Activated CD8-positive, alpha-beta T cell treated with anti-CD3 and anti-CD28 coated beads for 36 hours (primary cell): ENCODE measurements around the gene GPC5. TPM values are rescaled to one million over a fixed set of nuclear protein-coding genes. Genes with fewer than 3 reads are reported as not detected.

Source experiments
- ATAC-seq: fragments of 200-7000 bp; cut with Tn5 transposase; one replicate; pipeline ENCODE4 v1.10.0; 2021; ENCODE audit warnings: mild to moderate bottlenecking, moderate library complexity
- CTCF ChIA-PET: fragments of 350-600 bp; sonication (Branson Sonifier 250); formaldehyde crosslinking; loops from one replicate; lab custom pipeline; 2021; ENCODE audit warnings: antibody characterized with exemption; lab: Charles Lee
- POLR2A ChIA-PET: fragments of 350-600 bp; sonication (Branson Sonifier 250); formaldehyde crosslinking; loops from one replicate; lab custom pipeline; 2021; ENCODE audit warnings: antibody characterized with exemption; lab: Charles Lee
- DNase-seq: peaks from one replicate; pipeline ENCODE4 v3.0.0-alpha.2; 2020
- H3K27ac Mint-ChIP-seq: one replicate; pipeline ENCODE4 v1.8.0; 2021; ENCODE audit warnings: mild to moderate bottlenecking, mixed read lengths
- H3K27me3 Mint-ChIP-seq: one replicate; pipeline ENCODE4 v1.8.0; 2021; ENCODE audit warnings: mixed read lengths
- H3K36me3 Mint-ChIP-seq: one replicate; pipeline ENCODE4 v1.8.0; 2021; ENCODE audit warnings: low read depth, mixed read lengths
- H3K4me1 Mint-ChIP-seq: one replicate; pipeline ENCODE4 v1.8.0; 2021; ENCODE audit warnings: low read depth, mixed read lengths
- H3K4me3 Mint-ChIP-seq: one replicate; pipeline ENCODE4 v1.8.0; 2021; ENCODE audit warnings: mild to moderate bottlenecking, moderate library complexity, mixed read lengths
- H3K9me3 Mint-ChIP-seq: one replicate; pipeline ENCODE4 v1.8.0; 2021; ENCODE audit warnings: mixed read lengths
- intact Hi-C: fragments of 100-400 bp; cut with micrococcal nuclease; formaldehyde crosslinking; loops from one replicate; pipeline ENCODE4 v1.10.0; 2022
- total RNA-seq, 2 experiments: library from RNA; stranded (reverse); gene quantifications; one replicate each; pipeline ENCODE4 v1.2.3, GENCODE V29; 2021
- TF ChIP-seq, protein P1 (sequence below): fragments of 200-600 bp; IDR thresholded peaks from one replicate; pipeline ENCODE4 v1.8.0; 2022; ENCODE audit warnings: antibody characterized with exemption, mild to moderate bottlenecking

Gene GPC5
- total RNA-seq, 2 experiments from 2014 or later, result 0.13 to 0.14 TPM

GRCh38 chr13:91470084-91470621, 71.7 kb downstream of the GPC5 start:
- CTCF ChIA-PET, result no interaction called here
- no peak overlapping the region for H3K4me3 Mint-ChIP-seq
- ATAC-seq (no peak), DNase-seq (no peak)
- POLR2A ChIA-PET, result no interaction called here
- no peaks in the 10 kb centered on the region for H3K9me3 Mint-ChIP-seq
- no peaks in the 10 kb centered on the region for H3K27me3 Mint-ChIP-seq
- no peaks in the 10 kb centered on the region for H3K36me3 Mint-ChIP-seq
- no peaks in the 10 kb centered on the region for H3K4me1 Mint-ChIP-seq
- H3K27ac Mint-ChIP-seq, result no peak overlapping the region
- intact Hi-C loops, result no loop called here
- TF ChIP-seq, protein P1, sequence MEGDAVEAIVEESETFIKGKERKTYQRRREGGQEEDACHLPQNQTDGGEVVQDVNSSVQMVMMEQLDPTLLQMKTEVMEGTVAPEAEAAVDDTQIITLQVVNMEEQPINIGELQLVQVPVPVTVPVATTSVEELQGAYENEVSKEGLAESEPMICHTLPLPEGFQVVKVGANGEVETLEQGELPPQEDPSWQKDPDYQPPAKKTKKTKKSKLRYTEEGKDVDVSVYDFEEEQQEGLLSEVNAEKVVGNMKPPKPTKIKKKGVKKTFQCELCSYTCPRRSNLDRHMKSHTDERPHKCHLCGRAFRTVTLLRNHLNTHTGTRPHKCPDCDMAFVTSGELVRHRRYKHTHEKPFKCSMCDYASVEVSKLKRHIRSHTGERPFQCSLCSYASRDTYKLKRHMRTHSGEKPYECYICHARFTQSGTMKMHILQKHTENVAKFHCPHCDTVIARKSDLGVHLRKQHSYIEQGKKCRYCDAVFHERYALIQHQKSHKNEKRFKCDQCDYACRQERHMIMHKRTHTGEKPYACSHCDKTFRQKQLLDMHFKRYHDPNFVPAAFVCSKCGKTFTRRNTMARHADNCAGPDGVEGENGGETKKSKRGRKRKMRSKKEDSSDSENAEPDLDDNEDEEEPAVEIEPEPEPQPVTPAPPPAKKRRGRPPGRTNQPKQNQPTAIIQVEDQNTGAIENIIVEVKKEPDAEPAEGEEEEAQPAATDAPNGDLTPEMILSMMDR, result no peak

DNA sequence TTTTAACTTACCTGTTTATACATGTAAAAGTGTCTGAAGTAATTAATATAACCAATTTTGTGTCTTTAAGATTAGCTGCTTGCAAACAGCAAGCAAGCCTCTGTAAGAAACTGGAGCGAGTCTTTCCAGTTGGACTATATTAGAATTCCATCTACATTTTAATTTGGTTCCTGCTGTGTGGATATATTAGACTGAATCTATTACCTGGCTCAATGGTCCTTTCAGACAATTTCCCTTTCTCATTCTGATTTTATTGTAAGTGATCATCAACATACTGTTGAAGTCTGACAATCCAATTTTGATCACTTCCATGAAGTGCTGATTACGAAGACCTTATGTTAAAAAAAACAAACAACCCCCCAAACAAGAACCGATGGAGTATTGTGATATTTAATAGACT, 72.3 kb downstream of the GPC5 start:
- DNase-seq (no peak), ATAC-seq (no peak)
- intact Hi-C loops, result no loop called here
- Mint-ChIP-seq H3K4me1 (no peaks in the 10 kb centered on the region), H3K27ac (no peak overlapping the region), H3K4me3 (no peak overlapping the region), H3K36me3 (no peaks in the 10 kb centered on the region), H3K9me3 (no peaks in the 10 kb centered on the region), H3K27me3 (peaks cover 5% of the 10 kb centered on the region)
- TF ChIP-seq, protein P1, result no peak
- CTCF ChIA-PET, result no interaction called here
- POLR2A ChIA-PET, result no interaction called here

GRCh38 chr13:91482427-91482826, 84.0 kb downstream of the GPC5 start:
- Mint-ChIP-seq H3K27me3 (no peaks in the 10 kb centered on the region), H3K27ac (no peak overlapping the region), H3K4me3 (no peak overlapping the region), H3K9me3 (no peaks in the 10 kb centered on the region), H3K36me3 (no peaks in the 10 kb centered on the region), H3K4me1 (no peaks in the 10 kb centered on the region)
- TF ChIP-seq, protein P1, result no peak
- DNase-seq (no peak), ATAC-seq (no peak)
- intact Hi-C loops, result no loop called here
- POLR2A ChIA-PET, result no interaction called here
- CTCF ChIA-PET, result no interaction called here

DNA sequence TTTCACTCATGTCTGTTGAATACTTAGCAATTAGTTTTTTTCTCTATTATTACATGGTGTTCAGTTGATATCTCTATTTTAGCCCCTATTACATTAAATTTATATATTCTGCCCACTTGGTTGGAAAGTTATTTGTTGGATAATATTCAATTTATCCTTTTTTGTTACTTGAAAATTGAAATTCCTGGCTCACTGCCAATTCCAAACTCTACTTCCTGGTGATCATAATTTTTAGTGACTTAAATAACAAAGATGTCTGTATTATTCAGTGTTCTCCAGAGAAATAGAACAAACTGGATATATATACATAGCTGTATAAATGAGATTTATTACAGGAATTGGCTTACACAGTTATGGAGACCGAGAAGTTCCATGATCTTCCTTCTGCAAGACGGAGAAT, 93.6 kb downstream of the GPC5 start:
- Mint-ChIP-seq H3K4me3 (no peak overlapping the region), H3K27ac (no peak overlapping the region), H3K36me3 (no peaks in the 10 kb centered on the region), H3K27me3 (peaks cover 6% of the 10 kb centered on the region), H3K4me1 (no peaks in the 10 kb centered on the region), H3K9me3 (no peaks in the 10 kb centered on the region)
- intact Hi-C loops, result no loop called here
- DNase-seq, result no peak
- CTCF ChIA-PET, result no interaction called here
- TF ChIP-seq, protein P1, result no peak
- ATAC-seq, result no peak
- POLR2A ChIA-PET, result no interaction called here

DNA sequence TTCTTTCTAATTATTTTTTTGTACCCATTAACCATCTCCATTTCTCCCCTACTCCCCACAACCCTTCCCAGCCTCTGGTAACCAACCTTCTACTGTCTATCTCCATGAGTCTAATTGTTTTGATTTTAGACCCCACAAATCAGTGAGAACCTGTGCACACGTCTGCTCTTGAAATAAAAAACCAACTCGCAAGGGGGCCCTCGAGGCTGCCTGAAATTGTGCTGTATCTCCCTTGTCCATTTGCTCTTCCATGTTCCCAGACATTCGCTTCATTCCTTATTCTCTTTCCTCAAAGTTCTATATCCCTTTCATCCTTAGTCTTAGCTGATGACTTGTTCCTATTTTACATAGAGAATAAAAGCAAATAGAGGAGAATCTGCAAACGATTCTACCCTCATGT, 95.0 kb downstream of the GPC5 start:
- H3K36me3 Mint-ChIP-seq, result no peaks in the 10 kb centered on the region
- TF ChIP-seq, protein P1, result no peak

More for the DNA sequence above, 95.0 kb downstream of the GPC5 start:
- no peaks in the 10 kb centered on the region for H3K9me3 Mint-ChIP-seq
- no peak for DNase-seq
- ChIA-PET CTCF (no interaction called here), POLR2A (no interaction called here)
- intact Hi-C loops, result no loop called here
- peaks cover 6% of the 10 kb centered on the region for H3K27me3 Mint-ChIP-seq
- H3K27ac Mint-ChIP-seq, result no peak overlapping the region
- ATAC-seq, result no peak
- no peaks in the 10 kb centered on the region for H3K4me1 Mint-ChIP-seq
- no peak overlapping the region for H3K4me3 Mint-ChIP-seq
